H1 (cell line): ENCODE data around the gene CROCC. TPM values are rescaled to one million over a fixed set of nuclear protein-coding genes. Genes with fewer than 3 reads are reported as not detected.

Experiments
- GTF2F1 ChIP-seq: IDR thresholded peaks from 2 replicates; pipeline ENCODE4 v1.6.1; 2012; ENCODE audit warnings: low read depth, low read length, improper control_type of control experiment, borderline replicate concordance
- SP4 ChIP-seq: IDR thresholded peaks from 2 replicates; pipeline ENCODE4 v1.6.1; 2012; ENCODE audit warnings: low read length, inconsistent platforms
- polyA plus RNA-seq, 7 experiments: library from polyadenylated mRNA; depleted of rRNA in 3 of 7; stranded (reverse) in 5 of 7; unstranded in 2 of 7; fragments of >200 nt in 5 of 7; fragments of 200-250 nt in 2 of 7; gene quantifications; 1 replicate in 5 of 7; 2 replicates in 1 of 7; 4 replicates in 1 of 7; pipeline versions ENCODE4 v1.2.1 to v1.2.3, GENCODE V29; 2011 to 2013; ENCODE audit warnings: missing spikeins in 2 of 7, mixed read lengths in 2 of 7
- total RNA-seq: library from RNA; stranded (reverse); fragmentation: NEBNext Ultra II Directional; extraction: Animal tissue kit (Norgen Biotek cat#: 25700); gene quantifications from 2 replicates; pipeline ENCODE4 v1.2.1, GENCODE V29; 2021

The CROCC gene
- total and polyA plus RNA-seq, 2 of the 8 experiments (the other 6 are each of a cell fraction or from before 2014, with no cell fraction given) = 12.1 to 39.5 TPM

DNA sequence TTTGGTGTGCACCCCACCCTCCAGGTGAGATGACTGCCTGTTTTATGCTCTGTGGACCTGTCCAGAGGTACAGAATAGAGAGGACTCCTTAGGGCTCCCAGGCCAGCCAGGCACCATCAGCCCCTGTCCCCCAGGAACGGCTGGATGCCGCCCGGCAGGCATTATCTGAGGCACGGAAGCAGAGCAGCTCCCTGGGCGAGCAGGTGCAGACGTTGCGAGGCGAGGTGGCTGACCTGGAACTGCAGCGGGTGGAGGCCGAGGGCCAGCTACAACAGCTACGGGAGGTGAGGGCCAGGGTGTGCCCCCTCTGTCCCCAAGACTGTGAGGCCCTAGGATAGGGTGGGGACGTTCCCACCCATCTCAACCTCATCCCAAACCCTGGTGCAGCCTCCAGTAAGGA, 47.9 kb downstream of the CROCC start (continued):
- TF ChIP-seq GTF2F1 (no peak), SP4 (no peak)
